HG03045 (cell line): ENCODE results near the gene ZNF394.
A peak's percentile ranks its signal among the peaks of the same experiment; 100 is the strongest.

Source experiments
- ATAC-seq: cut with Tn5 transposase; IDR thresholded peaks from one replicate; pipeline ENCODE4 v1.9.1; 2021; ENCODE audit warnings: mild to moderate bottlenecking, moderate library complexity; ENCODE audit not compliant: unreplicated experiment

Gene ZNF394

DNA sequence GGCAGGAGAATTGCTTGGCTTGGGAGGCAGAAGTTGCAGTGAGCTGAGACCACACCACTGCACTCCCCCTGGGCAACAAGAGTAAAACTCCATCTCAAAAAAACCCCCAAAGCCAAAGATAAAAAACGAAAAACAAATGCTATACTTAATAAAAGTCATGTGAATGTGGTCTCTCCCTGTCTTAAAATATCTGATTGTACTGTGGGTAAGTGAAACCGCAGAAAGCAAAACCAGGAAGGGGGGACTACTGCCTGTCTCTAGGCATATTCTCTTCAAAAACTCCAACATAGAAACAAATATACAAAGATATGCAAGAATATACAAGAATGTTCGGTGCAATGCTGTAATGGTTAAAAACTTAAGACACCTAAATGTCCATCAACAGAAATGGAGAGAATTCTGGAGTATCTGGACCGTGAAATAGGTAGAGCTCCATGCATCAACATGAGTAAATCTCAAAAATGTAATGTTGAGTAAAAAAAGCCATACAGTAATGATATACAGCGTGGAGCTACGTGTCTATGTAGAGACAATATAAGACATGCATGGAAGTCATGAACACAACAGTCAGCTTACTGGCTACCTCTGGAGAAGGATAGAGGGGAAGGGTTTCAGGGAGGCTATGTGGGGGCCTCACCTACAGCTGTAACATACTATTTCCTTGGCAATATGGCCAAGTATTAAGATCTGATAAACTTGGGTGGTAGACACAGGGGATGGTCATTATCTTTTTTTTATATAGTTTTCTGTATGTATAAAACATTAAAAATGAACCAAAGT, 2.1 kb downstream of the ZNF394 start:
- no peak for ATAC-seq

DNA sequence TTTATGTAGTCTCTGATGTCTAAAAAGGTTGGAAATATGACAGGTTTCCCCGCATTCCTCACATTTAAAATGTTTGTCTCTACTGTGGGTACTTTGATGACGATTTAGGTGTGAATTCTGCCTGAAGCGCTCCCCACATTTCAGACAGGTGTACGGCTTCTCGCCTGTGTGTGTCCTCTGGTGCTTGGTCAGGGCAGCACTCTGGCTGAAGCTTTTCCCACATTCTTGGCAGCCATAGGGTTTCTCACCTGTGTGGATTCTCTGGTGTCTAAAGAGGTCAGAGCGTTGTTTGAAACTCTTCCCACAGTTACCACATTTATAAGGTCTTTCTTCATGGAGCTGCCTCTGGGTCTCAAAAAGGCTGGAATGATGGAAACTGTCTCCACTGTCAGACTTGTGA, 6.3 kb downstream of the ZNF394 start:
- ATAC-seq, result no peak

- ATAC-seq, result no peak
These were observed 9.2 kb downstream of the ZNF394 start for GRCh38 chr7:99490878-99491277.

GRCh38 chr7:99489235-99489634, 10.8 kb downstream of the ZNF394 start:
- ATAC-seq, result no peak

DNA sequence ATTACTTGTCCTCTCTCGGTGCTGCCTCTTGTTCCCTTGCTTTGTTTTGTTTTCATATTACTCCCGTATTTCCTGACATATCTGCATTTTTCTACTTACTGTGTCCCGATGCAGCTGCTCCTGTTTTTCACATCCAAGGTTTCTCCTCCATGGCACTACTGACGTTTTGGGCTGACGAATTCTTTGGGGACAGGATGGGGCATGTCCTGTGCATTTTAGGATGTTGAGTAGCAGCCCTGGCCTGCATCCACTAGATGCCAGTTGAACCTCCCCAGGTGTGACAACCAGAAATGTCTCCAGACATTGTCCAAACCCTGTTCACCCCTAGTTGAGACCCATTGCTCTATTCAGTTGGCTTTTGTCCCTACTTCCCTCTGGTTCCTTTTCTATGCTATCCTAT, 15.0 kb downstream of the ZNF394 start:
- ATAC-seq, result no peak

GRCh38 chr7:99478464-99479440, 21.3 kb downstream of the ZNF394 start:
- ATAC-seq, result no peak

- no peak for ATAC-seq
These were observed 24.0 kb downstream of the ZNF394 start for GRCh38 chr7:99476107-99476506.

DNA sequence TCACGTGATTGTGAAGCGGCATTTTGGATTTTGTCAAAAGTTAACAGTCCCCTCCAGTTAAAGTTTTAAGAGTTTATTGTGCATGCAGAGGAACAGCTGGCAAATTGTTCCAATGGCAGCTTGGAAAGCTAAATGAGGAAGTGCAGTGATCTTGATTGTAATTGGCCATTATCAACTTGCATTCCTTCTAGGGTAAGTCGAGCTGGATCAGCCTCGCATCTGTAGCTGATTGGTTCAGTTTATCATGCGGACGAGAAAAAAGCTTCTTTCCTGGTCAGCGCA, 26.8 kb downstream of the ZNF394 start:
- ATAC-seq, result no peak

- peak; percentile 96 for ATAC-seq
These were observed 27.3 kb downstream of the ZNF394 start, which contains the start of gene ZNF789 for GRCh38 chr7:99472561-99473314. TSS of gene ZNF789 (plus strand) at chr7:99472890. CDS start at chr7:99476457, 3,567 bp downstream.

GRCh38 chr7:99469381-99470065, 30.6 kb downstream of the ZNF394 start:
- ATAC-seq, result no peak

DNA sequence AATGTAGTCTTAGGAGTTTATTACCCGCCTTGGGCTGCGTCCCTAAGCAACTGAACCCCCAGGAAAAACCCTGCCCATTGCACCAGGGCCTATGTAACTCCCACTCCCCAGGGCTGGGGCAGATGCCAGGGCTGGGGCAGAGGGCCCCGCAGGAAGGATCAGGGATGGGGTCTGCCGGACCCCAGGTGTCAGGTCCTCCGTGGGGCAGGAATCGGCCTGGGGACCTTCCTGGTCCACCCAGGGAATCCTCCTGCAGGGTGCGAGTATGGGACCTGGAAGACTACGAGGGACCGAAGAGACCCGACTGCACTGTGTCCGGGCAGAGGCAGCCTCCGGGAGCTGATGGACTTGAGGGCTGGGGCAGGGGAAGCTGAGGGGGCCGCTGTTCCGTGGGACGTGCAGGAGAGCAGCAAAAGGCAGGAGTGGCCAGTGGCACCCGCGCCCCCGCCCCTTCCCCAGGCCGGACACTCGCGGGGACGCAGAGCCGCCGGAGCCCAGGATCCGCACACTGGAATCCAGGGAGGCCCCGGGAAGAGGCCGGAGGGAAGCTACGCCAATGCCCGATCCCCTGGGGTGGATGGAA, 31.7 kb downstream of the ZNF394 start:
- no peak for ATAC-seq

DNA sequence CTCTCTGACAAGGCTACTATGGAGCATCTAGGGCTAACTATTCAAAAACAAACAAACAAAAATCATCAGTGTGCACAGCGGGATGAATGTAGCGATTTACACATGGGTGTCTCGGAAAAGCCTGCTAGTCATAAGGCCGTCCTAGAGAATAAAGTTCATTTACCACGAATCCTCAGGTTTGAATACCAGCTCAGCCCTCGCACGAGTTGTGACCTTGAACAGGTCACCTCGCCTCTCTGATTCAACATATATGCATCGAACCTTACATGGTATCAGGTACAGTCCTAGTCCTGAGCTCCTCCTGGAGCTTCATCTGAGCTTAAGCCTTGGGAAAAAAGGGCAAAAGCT, 34.7 kb downstream of the ZNF394 start:
- ATAC-seq, result no peak

GRCh38 chr7:99461221-99461620, 38.9 kb downstream of the ZNF394 start:
- no peak for ATAC-seq

DNA sequence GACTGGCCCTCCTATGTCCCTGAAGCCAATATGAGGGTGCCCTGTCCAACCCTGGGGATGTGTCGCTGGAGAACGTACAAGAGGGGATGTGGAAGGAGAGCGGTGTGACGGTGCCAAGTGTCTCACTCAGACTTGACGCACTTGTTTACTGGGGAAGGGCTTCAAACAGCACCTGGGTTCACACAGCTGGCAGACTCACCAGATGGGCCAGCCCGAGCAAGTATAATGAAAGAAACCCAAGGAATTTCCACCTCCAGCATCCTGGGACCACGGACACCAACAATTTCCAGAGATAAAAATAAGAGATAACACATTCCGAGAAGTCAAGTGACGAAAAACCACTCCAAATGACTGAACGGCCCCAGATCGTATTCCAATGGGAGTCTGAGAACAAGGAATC, 39.4 kb downstream of the ZNF394 start:
- ATAC-seq, result no peak

GRCh38 chr7:99459087-99459486, 41.0 kb downstream of the ZNF394 start:
- no peak for ATAC-seq

DNA sequence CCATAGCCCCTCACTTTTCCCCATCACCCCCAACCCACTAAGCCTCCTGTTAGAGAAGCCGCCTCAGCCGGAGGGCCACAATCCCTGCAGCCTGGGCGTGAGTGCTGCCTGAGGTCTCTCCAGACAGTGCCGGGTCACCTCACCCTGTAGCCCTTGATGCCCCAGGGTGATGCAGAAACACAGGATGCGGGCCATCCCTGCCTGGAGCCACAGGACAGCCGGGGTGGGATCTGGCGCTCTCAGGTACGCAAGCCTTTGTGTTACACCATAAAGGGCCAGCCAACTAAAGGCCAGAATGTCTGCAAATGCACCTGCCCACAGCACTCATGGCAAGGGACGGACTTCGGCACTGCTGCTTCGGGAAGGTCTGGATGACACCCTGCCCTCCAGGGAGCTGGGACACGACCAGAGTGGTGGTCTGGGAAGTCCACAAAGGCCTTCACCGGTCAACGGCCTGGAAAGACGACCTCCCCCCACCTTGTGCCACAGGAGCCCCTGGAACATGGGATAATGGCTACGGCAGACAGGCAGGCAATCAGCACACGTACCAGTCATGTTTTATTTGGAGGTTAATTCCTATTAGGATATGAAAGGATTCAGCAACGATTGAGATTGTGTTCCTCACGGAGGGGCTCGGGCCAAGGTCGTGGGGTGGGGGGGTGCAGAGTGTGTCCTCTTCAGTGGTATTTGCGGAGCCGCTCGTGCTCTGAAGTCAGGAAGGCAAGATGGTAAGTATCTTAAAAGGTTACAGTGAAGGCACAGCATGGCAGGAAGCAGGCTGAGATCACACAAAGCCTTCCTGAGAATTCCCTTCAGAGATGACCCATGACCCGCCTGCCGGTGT, 42.2 kb downstream of the ZNF394 start:
- ATAC-seq, result no peak

DNA sequence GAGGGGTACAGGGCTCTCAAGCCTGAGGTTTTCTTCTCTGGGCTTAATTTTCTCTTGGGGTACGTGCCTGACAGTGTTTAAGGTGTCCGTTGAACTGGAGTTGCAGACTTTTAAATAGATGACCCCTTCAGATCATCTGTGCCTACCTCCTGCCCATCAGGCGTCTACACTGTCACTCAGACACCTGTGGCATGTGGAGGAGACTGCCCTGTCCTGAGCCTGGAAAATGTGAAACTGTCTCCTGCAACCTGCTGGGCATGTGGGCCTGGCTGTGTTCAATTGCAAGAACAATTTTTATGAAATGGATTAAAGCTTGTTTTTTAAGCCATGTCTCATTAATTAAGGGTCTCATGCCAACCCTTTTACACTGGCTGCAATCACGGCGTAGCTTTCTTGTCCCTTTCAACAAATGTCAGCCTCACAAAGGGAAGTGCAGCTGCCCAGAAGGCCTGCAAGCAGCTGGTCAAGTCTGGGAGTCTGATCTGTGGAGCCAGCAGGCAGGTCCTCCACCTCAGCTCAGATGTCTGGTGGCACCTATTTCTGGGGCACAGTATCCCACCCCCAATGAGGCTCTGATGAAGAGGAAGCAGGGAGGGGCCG, 42.9 kb downstream of the ZNF394 start:
- no peak for ATAC-seq

DNA sequence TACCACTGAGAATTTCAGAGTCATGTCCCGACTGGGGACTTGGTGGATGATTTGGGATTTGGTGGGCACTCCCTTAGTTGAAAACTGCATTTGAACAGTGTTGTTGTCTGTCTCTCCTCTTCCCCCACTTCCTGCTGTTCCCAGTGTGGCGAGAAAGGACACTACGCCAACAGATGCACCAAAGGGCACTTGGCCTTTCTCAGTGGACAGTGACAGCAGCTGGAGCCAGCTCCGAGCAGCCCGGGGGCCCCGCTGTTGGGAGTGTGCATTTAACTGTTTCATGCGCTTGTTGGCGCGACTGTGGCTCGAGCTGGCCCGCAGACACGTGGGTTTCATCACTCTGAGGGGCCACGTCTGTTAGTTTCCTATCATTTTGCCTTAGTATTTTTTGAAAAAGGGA, 43.8 kb downstream of the ZNF394 start:
- ATAC-seq, result no peak

- ATAC-seq, result no peak
These were observed 44.2 kb downstream of the ZNF394 start for GRCh38 chr7:99455874-99456273.
